Prostate gland (tissue), 2 donors: ENCODE data around the gene COLGALT1.
"Not testable (repeated sequence)": the region's sequence is repeated elsewhere in the genome, so short reads cannot be mapped to it uniquely, and the experiment has no call there.

ENCODE experiments used
- POLR2A ChIP-seq: fragments of 450-650 bp; IDR thresholded peaks from one replicate; pipeline ENCODE4 v1.6.1; 2016; ENCODE audit warnings: antibody characterized with exemption, mild to moderate bottlenecking
- TF ChIP-seq, protein P1 (sequence below), 4 experiments: fragments of 200-600 bp in 2 of 4; fragments of 450-650 bp in 2 of 4; sonication (generic) in 2 of 4; IDR thresholded peaks; 1 replicate in 3 of 4; 2 replicates in 1 of 4; pipeline ENCODE4 v1.5.1; 2016 to 2019; ENCODE audit warnings: antibody characterized with exemption in 4 of 4, mild to moderate bottlenecking in 2 of 4, moderate library complexity in 2 of 4

DNA sequence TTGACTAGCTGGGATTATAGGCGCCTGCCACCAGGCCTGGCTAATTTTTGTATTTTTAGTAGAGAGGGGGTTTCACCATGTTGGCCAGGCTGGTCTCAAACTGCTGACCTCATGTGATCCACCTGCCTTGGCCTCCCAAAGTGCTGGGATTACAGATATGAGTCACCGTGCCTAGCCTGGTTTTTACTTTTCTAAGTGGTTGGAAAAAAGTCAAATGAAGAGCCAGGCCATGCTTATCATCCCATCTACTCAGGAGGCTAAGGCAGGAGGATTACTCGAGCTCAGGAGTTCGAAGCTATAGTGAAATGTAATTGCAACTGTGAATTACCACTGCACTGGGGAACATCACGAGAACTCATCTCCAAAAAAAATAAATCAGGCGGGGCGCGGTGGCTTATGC, 36.8 kb upstream of the COLGALT1 start:
- TF ChIP-seq, protein P1, sequence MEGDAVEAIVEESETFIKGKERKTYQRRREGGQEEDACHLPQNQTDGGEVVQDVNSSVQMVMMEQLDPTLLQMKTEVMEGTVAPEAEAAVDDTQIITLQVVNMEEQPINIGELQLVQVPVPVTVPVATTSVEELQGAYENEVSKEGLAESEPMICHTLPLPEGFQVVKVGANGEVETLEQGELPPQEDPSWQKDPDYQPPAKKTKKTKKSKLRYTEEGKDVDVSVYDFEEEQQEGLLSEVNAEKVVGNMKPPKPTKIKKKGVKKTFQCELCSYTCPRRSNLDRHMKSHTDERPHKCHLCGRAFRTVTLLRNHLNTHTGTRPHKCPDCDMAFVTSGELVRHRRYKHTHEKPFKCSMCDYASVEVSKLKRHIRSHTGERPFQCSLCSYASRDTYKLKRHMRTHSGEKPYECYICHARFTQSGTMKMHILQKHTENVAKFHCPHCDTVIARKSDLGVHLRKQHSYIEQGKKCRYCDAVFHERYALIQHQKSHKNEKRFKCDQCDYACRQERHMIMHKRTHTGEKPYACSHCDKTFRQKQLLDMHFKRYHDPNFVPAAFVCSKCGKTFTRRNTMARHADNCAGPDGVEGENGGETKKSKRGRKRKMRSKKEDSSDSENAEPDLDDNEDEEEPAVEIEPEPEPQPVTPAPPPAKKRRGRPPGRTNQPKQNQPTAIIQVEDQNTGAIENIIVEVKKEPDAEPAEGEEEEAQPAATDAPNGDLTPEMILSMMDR (IDR thresholded peaks at IDR 0.05), result not testable (repeated sequence)
- not testable (repeated sequence) for TF ChIP-seq POLR2A
